ENCODE measurements around the gene CACNA2D4. TPM values are rescaled to one million over a fixed set of nuclear protein-coding genes. Genes with fewer than 3 reads are reported as not detected.
A peak's percentile ranks its signal among the peaks of the same experiment; 100 is the strongest.
"Not testable (repeated sequence)": the region's sequence is repeated elsewhere in the genome, so short reads cannot be mapped to it uniquely, and the experiment has no call there.

The CACNA2D4 gene
- total and polyA plus RNA-seq, 2 experiments from 2014 or later, result 0.23 TPM; not detected in 1

- TF ChIP-seq EZH2 (IDR thresholded peaks at IDR 0.05; ENCODE audit: insufficient read depth, poor library complexity, severe bottlenecking) (no peak), EZH2phosphoT487 (IDR thresholded peaks at IDR 0.05; ENCODE audit: insufficient read depth, low read depth) (no peak)
- in situ Hi-C loops (cut with MboI), result loop anchor here (25.0 kb wide), 1 partner anchor 766 kb away; no protein-coding TSS in a partner anchor
- no peak overlapping the region for H3K27ac ChIP-seq
- no peaks in the 10 kb centered on the region for H3F3A ChIP-seq (ENCODE audit: insufficient read depth)
- H3K36me3 ChIP-seq (ENCODE audit: low read depth), result no peaks in the 10 kb centered on the region
- H3K4me3 ChIP-seq, result no peak overlapping the region
- no peak overlapping the region for H2AFZ ChIP-seq
- no peak overlapping the region for H3K9ac ChIP-seq
- no peaks in the 10 kb centered on the region for H3K9me3 ChIP-seq (ENCODE audit: low read depth)
- peaks cover 67% of the 10 kb centered on the region for H3K27me3 ChIP-seq (replicated peaks; ENCODE audit: insufficient read depth)
- H3K9me2 ChIP-seq (ENCODE audit: insufficient read depth), result no peaks in the 10 kb centered on the region
- H3K4me1 ChIP-seq (ENCODE audit: insufficient read depth), result no peaks in the 10 kb centered on the region
- no peak for DNase-seq
- 65 to 68% methylated on average over 11 of the region's 11 CpGs for WGBS, 2 experiments (ENCODE audit: low coverage in 1 of 2, low lambda C conversion rate in 2 of 2, missing lambda C conversion rate in 2 of 2)
- no peak overlapping the region for H3K4me2 ChIP-seq (ENCODE audit: unreplicated experiment)
- H4K20me1 ChIP-seq (ENCODE audit: insufficient read depth), result no peaks in the 10 kb centered on the region
- H3K79me2 ChIP-seq (ENCODE audit: insufficient read depth), result no peaks in the 10 kb centered on the region
Observed at GRCh38 chr12:1820896-1821291, 97.6 kb downstream of the CACNA2D4 start.

GRCh38 chr12:1820191-1820895 lies 98.1 kb downstream of the CACNA2D4 start, which contains the start of gene LRTM2:
Gene LRTM2, plus strand, starts transcription at chr12:1820565. Its CDS starts 7,584 bp downstream, at chr12:1828149.
- in situ Hi-C loops (cut with MboI), result loop anchor here (25.0 kb wide), 1 partner anchor 767 kb away; no protein-coding TSS in a partner anchor
- WGBS, 2 experiments (ENCODE audit: low coverage in 1 of 2, low lambda C conversion rate in 2 of 2, missing lambda C conversion rate in 2 of 2), result 13 to 14% methylated on average over 22 to 34 of the region's 34 CpGs

GRCh38 chr12:1819571-1819970 lies 98.9 kb downstream of the CACNA2D4 start:
- no peak overlapping the region for H3K27ac ChIP-seq
- TF ChIP-seq EZH2phosphoT487 (IDR thresholded peaks at IDR 0.05; ENCODE audit: insufficient read depth, low read depth), result no peak
- no peak for TF ChIP-seq EZH2 (IDR thresholded peaks at IDR 0.05; ENCODE audit: insufficient read depth, poor library complexity, severe bottlenecking)
- H3K27me3 ChIP-seq (replicated peaks; ENCODE audit: insufficient read depth), result peaks cover 59% of the 10 kb centered on the region
- H3K9me3 ChIP-seq (ENCODE audit: low read depth), result no peaks in the 10 kb centered on the region
- H3K4me3 ChIP-seq, result no peak overlapping the region
- in situ Hi-C loops (cut with MboI), result loop anchor here (25.0 kb wide), 1 partner anchor 768 kb away; no protein-coding TSS in a partner anchor
- no peaks in the 10 kb centered on the region for H3F3A ChIP-seq (ENCODE audit: insufficient read depth)
- H3K9ac ChIP-seq, result no peak overlapping the region
- WGBS, 2 experiments (ENCODE audit: low coverage in 1 of 2, low lambda C conversion rate in 2 of 2, missing lambda C conversion rate in 2 of 2), result 27 to 30% methylated on average over 6 of the region's 6 CpGs
- no peak overlapping the region for H3K4me2 ChIP-seq (ENCODE audit: unreplicated experiment)
- H3K9me2 ChIP-seq (ENCODE audit: insufficient read depth), result no peaks in the 10 kb centered on the region
- H2AFZ ChIP-seq, result no peak overlapping the region
- DNase-seq, result no peak
- H3K79me2 ChIP-seq (ENCODE audit: insufficient read depth), result no peaks in the 10 kb centered on the region
- H4K20me1 ChIP-seq (ENCODE audit: insufficient read depth), result no peaks in the 10 kb centered on the region
- H3K36me3 ChIP-seq (ENCODE audit: low read depth), result no peaks in the 10 kb centered on the region
- H3K4me1 ChIP-seq (ENCODE audit: insufficient read depth), result no peaks in the 10 kb centered on the region

More at GRCh38 chr12:1820191-1820895, 98.1 kb downstream of the CACNA2D4 start, which contains the start of gene LRTM2:
- Histone ChIP-seq H3K9ac (no peak within 1 kb of the TSS), H3K27me3 (replicated peaks; ENCODE audit: insufficient read depth) (peaks cover 67% of the 10 kb centered on the region), H3K27ac (no peak within 1 kb of the TSS), H3K36me3 (ENCODE audit: low read depth) (no peaks in the 10 kb centered on the region), H3K4me1 (ENCODE audit: insufficient read depth) (no peaks in the 10 kb centered on the region), H3K4me3 (no peak within 1 kb of the TSS), H3F3A (ENCODE audit: insufficient read depth) (no peaks in the 10 kb centered on the region), H3K9me2 (ENCODE audit: insufficient read depth) (no peaks in the 10 kb centered on the region), H3K9me3 (ENCODE audit: low read depth) (no peaks in the 10 kb centered on the region), H3K79me2 (ENCODE audit: insufficient read depth) (no peaks in the 10 kb centered on the region), H3K4me2 (ENCODE audit: unreplicated experiment) (no peak within 1 kb of the TSS), H4K20me1 (ENCODE audit: insufficient read depth) (no peaks in the 10 kb centered on the region), H2AFZ (no peak within 1 kb of the TSS)
- 0 out of 2 replicates have a peak, but pooled peaks have one; percentile 13 for TF ChIP-seq EZH2phosphoT487 (IDR thresholded peaks at IDR 0.05; ENCODE audit: insufficient read depth, low read depth)
- no peak for TF ChIP-seq EZH2 (IDR thresholded peaks at IDR 0.05; ENCODE audit: insufficient read depth, poor library complexity, severe bottlenecking)
- no peak for DNase-seq

- 53 to 56% methylated on average over 9 of the region's 9 CpGs for WGBS, 2 experiments (ENCODE audit: low coverage in 1 of 2, low lambda C conversion rate in 2 of 2, missing lambda C conversion rate in 2 of 2)
Observed at GRCh38 chr12:1819050-1819449, 99.4 kb downstream of the CACNA2D4 start.

GRCh38 chr12:1817928-1818327 lies 100.5 kb downstream of the CACNA2D4 start:
- in situ Hi-C loops (cut with MboI), result loop anchor here (25.0 kb wide), 1 partner anchor 769 kb away; no protein-coding TSS in a partner anchor
- 67 to 74% methylated on average over 6 to 28 of the region's 28 CpGs for WGBS, 2 experiments (ENCODE audit: low coverage in 1 of 2, low lambda C conversion rate in 2 of 2, missing lambda C conversion rate in 2 of 2)
- H3K4me1 ChIP-seq (ENCODE audit: insufficient read depth); H4K20me1 ChIP-seq (ENCODE audit: insufficient read depth); H3K9me2 ChIP-seq (ENCODE audit: insufficient read depth); H3K4me3 ChIP-seq; H3F3A ChIP-seq (ENCODE audit: insufficient read depth); DNase-seq; H3K9ac ChIP-seq; H3K9me3 ChIP-seq (ENCODE audit: low read depth); H3K36me3 ChIP-seq (ENCODE audit: low read depth); H3K4me2 ChIP-seq (ENCODE audit: unreplicated experiment); H2AFZ ChIP-seq; H3K27ac ChIP-seq; H3K79me2 ChIP-seq (ENCODE audit: insufficient read depth): not testable (repeated sequence)
- peaks cover 44% of the 10 kb centered on the region for H3K27me3 ChIP-seq (replicated peaks; ENCODE audit: insufficient read depth)

More at GRCh38 chr12:1819050-1819449, 99.4 kb downstream of the CACNA2D4 start:
- Histone ChIP-seq H3K9me3 (ENCODE audit: low read depth) (no peaks in the 10 kb centered on the region), H3K4me3 (no peak overlapping the region), H3K79me2 (ENCODE audit: insufficient read depth) (no peaks in the 10 kb centered on the region), H3K27ac (no peak overlapping the region), H3K9me2 (ENCODE audit: insufficient read depth) (no peaks in the 10 kb centered on the region), H3K4me2 (ENCODE audit: unreplicated experiment) (no peak overlapping the region), H3K27me3 (replicated peaks; ENCODE audit: insufficient read depth) (peaks cover 54% of the 10 kb centered on the region), H3K4me1 (ENCODE audit: insufficient read depth) (no peaks in the 10 kb centered on the region), H3K36me3 (ENCODE audit: low read depth) (no peaks in the 10 kb centered on the region), H3K9ac (no peak overlapping the region), H3F3A (ENCODE audit: insufficient read depth) (no peaks in the 10 kb centered on the region), H2AFZ (no peak overlapping the region), H4K20me1 (ENCODE audit: insufficient read depth) (no peaks in the 10 kb centered on the region)
- DNase-seq, result no peak
- no peak for TF ChIP-seq EZH2 (IDR thresholded peaks at IDR 0.05; ENCODE audit: insufficient read depth, poor library complexity, severe bottlenecking)
- TF ChIP-seq EZH2phosphoT487 (IDR thresholded peaks at IDR 0.05; ENCODE audit: insufficient read depth, low read depth), result no peak
- in situ Hi-C loops (cut with MboI), result loop anchor here (25.0 kb wide), 1 partner anchor 768 kb away; no protein-coding TSS in a partner anchor
